AG10803 (cell line): ENCODE results near the gene KMT2B.
A peak's percentile ranks its signal among the peaks of the same experiment; 100 is the strongest.

Experiments
- DNase-seq: peaks from one replicate; pipeline ENCODE4 v3.0.0; 2010; ENCODE audit warnings: low read depth
- H3K4me3 ChIP-seq: 2 replicates; pipeline ENCODE4 v1.5.1; 2011; ENCODE audit warnings: mild to moderate bottlenecking, low read length, control low read depth
- CTCF ChIP-seq: conservative IDR thresholded peaks from 2 replicates; pipeline ENCODE4 v1.5.1; 2011; ENCODE audit warnings: mild to moderate bottlenecking, low read length, control low read depth, inconsistent platforms

KMT2B gene

GRCh38 chr19:35739275-35740107, 21.7 kb downstream of the KMT2B start:
- TF ChIP-seq CTCF: no peak
- no peak for DNase-seq
- peak overlapping the region; percentile 67 for H3K4me3 ChIP-seq

- no peak for DNase-seq
These were observed 22.3 kb downstream of the KMT2B start for GRCh38 chr19:35740108-35740422.

GRCh38 chr19:35740423-35741202, 22.8 kb downstream of the KMT2B start:
- peak overlapping the region; percentile 72 for H3K4me3 ChIP-seq
- peak; percentile 94 for DNase-seq
- peak; percentile 26 for TF ChIP-seq CTCF

More at GRCh38 chr19:35740108-35740422, 22.3 kb downstream of the KMT2B start:
- H3K4me3 ChIP-seq: peak overlapping the region; percentile 67
- no peak for TF ChIP-seq CTCF

GRCh38 chr19:35741203-35741515, 23.4 kb downstream of the KMT2B start:
- no peak for TF ChIP-seq CTCF
- peak overlapping the region; percentile 72 for H3K4me3 ChIP-seq
- no peak for DNase-seq

- TF ChIP-seq CTCF: no peak
- no peak for DNase-seq
- H3K4me3 ChIP-seq: no peak within 1 kb of the TSS
These were observed 24.4 kb downstream of the KMT2B start, which contains the start of gene IGFLR1 for GRCh38 chr19:35742121-35742724. Gene IGFLR1, minus strand, starts transcription at chr19:35742452. Its CDS starts 1,272 bp downstream, at chr19:35741180.

GRCh38 chr19:35743640-35744429, 26.0 kb downstream of the KMT2B start:
- TF ChIP-seq CTCF: no peak
- no peak overlapping the region for H3K4me3 ChIP-seq
- DNase-seq: no peak
